Measurements from ENCODE around the gene PRR14.

PRR14 gene

GRCh38 chr16:30697264-30698138 lies 46.7 kb downstream of the PRR14 start:
- peaks cover 16% of the 10 kb centered on the region for H3K4me1 Mint-ChIP-seq
- H3K9me3 Mint-ChIP-seq, result no peaks in the 10 kb centered on the region
- peaks cover 17% of the 10 kb centered on the region for H3K36me3 Mint-ChIP-seq (ENCODE audit: low read depth)
- H3K4me3 Mint-ChIP-seq, result peak overlapping the region; percentile 96 to 100 (median 99)
- H3K27me3 Mint-ChIP-seq (ENCODE audit: low read depth), result no peaks in the 10 kb centered on the region
- TF ChIP-seq CTCF (IDR thresholded peaks at IDR 0.05; ENCODE audit: unreplicated experiment in 3 of 3), result no peak
- peak overlapping the region; percentile 100 for H3K27ac Mint-ChIP-seq

- Mint-ChIP-seq H3K4me3 (peak overlapping the region; percentile 96 to 100 (median 99)), H3K36me3 (ENCODE audit: low read depth) (peaks cover 22% of the 10 kb centered on the region), H3K4me1 (peaks cover 16% of the 10 kb centered on the region), H3K27ac (peak overlapping the region; percentile 100), H3K27me3 (ENCODE audit: low read depth) (no peaks in the 10 kb centered on the region), H3K9me3 (no peaks in the 10 kb centered on the region)
- TF ChIP-seq CTCF (IDR thresholded peaks at IDR 0.05; ENCODE audit: unreplicated experiment in 3 of 3), result no peak
Observed at GRCh38 chr16:30698139-30698815, 47.5 kb downstream of the PRR14 start.

GRCh38 chr16:30698816-30699614 lies 48.3 kb downstream of the PRR14 start, which contains the start of gene SRCAP:
SRCAP (plus strand) TSS chr16:30699171; CDS start chr16:30700825, 1,654 bp downstream.
- H3K4me3 Mint-ChIP-seq, result peak within 1 kb of the TSS; percentile 96 to 100 (median 99)
- H3K27me3 Mint-ChIP-seq (ENCODE audit: low read depth), result no peaks in the 10 kb centered on the region
- peaks cover 16% of the 10 kb centered on the region for H3K4me1 Mint-ChIP-seq
- H3K9me3 Mint-ChIP-seq, result no peaks in the 10 kb centered on the region
- H3K27ac Mint-ChIP-seq, result peak within 1 kb of the TSS; percentile 100
- peaks cover 27% of the 10 kb centered on the region for H3K36me3 Mint-ChIP-seq (ENCODE audit: low read depth)
- TF ChIP-seq CTCF (IDR thresholded peaks at IDR 0.05; ENCODE audit: unreplicated experiment in 3 of 3), result no peak

- no peak for TF ChIP-seq CTCF (IDR thresholded peaks at IDR 0.05; ENCODE audit: unreplicated experiment in 3 of 3)
- peak overlapping the region; percentile 96 to 100 (median 99) for H3K4me3 Mint-ChIP-seq
- H3K27ac Mint-ChIP-seq, result peak overlapping the region; percentile 100
- H3K27me3 Mint-ChIP-seq (ENCODE audit: low read depth), result no peaks in the 10 kb centered on the region
- H3K36me3 Mint-ChIP-seq (ENCODE audit: low read depth), result peaks cover 33% of the 10 kb centered on the region
- no peaks in the 10 kb centered on the region for H3K9me3 Mint-ChIP-seq
- peaks cover 16% of the 10 kb centered on the region for H3K4me1 Mint-ChIP-seq
Observed at GRCh38 chr16:30699615-30700099, 48.9 kb downstream of the PRR14 start.

- Mint-ChIP-seq H3K27me3 (ENCODE audit: low read depth) (no peaks in the 10 kb centered on the region), H3K4me3 (peak overlapping the region; percentile 96 to 100 (median 99)), H3K36me3 (ENCODE audit: low read depth) (peaks cover 37% of the 10 kb centered on the region), H3K27ac (peak overlapping the region in 2 of 3 experiments; percentile 51 to 100), H3K4me1 (peaks cover 16% of the 10 kb centered on the region), H3K9me3 (no peaks in the 10 kb centered on the region)
- no peak for TF ChIP-seq CTCF (IDR thresholded peaks at IDR 0.05; ENCODE audit: unreplicated experiment in 3 of 3)
Observed at GRCh38 chr16:30700491-30700890, 49.7 kb downstream of the PRR14 start.

Data from nephron (organoid).